Measurements from ENCODE around the gene IL17RB. TPM values are rescaled to one million over a fixed set of nuclear protein-coding genes. Genes with fewer than 3 reads are reported as not detected.

The IL17RB gene
- total and polyA plus RNA-seq, 2 of the 4 experiments (the other 2 are of a cell fraction) = under 0.01 TPM; not detected in 1

- no peaks in the 10 kb centered on the region for H3K36me3 ChIP-seq (ENCODE audit: control insufficient read depth, insufficient read depth, low read length)
- no peak overlapping the region for H2BK15ac ChIP-seq (ENCODE audit: low read depth, low read length)
- ATAC-seq (ENCODE audit: low read depth) (no peak), DNase-seq (no peak)
- in situ Hi-C loops (cut with MboI; ENCODE audit: low sequenced_read_pairs) (no loop called here), dilution Hi-C loops (cut with HindIII; ENCODE audit: low sequenced_read_pairs, unreplicated experiment) (no loop called here), intact Hi-C loops (cut with micrococcal nuclease) (no loop called here)
- H3K9me1 ChIP-seq (ENCODE audit: insufficient read depth, low read length) = no peaks in the 10 kb centered on the region
- H3K27me3 ChIP-seq (ENCODE audit: control insufficient read depth, insufficient read depth, low read length) = peaks cover 11% of the 10 kb centered on the region
- H3K4me1 ChIP-seq (ENCODE audit: control insufficient read depth, insufficient read depth, low read length) = no peaks in the 10 kb centered on the region
- no peak overlapping the region for H3K14ac ChIP-seq (replicated peaks; ENCODE audit: low read depth, low read length)
- H3K4ac ChIP-seq (ENCODE audit: low read depth, low read length) = no peak overlapping the region
- no peak overlapping the region for H3K9ac ChIP-seq (ENCODE audit: low read depth, low read length)
- no peak overlapping the region for H2BK20ac ChIP-seq (ENCODE audit: low read depth, low read length)
- H2AK9ac ChIP-seq (replicated peaks; ENCODE audit: low read depth, low read length, poor library complexity) = no peak overlapping the region
- H3K18ac ChIP-seq (ENCODE audit: low read depth, low read length) = no peak overlapping the region
- H3K23ac ChIP-seq (ENCODE audit: low read depth, low read length) = no peak overlapping the region
- no peak overlapping the region for H3K4me2 ChIP-seq (ENCODE audit: low read depth, low read length)
- H2AK5ac ChIP-seq (ENCODE audit: low read depth, low read length) = no peak overlapping the region
- H4K91ac ChIP-seq (ENCODE audit: insufficient read depth, low read depth, low read length) = no peak overlapping the region
- H3K4me3 ChIP-seq (ENCODE audit: insufficient read depth, low read depth, low read length) = no peak overlapping the region
- H3K56ac ChIP-seq (ENCODE audit: extremely low read depth, insufficient read depth, low read length) = no peak overlapping the region
- no peak overlapping the region for H2BK5ac ChIP-seq (ENCODE audit: low read depth, low read length, poor library complexity, severe bottlenecking)
- no peaks in the 10 kb centered on the region for H4K20me1 ChIP-seq (ENCODE audit: insufficient read depth, low read length)
- ChIA-PET CTCF (no interaction called here), POLR2A (ENCODE audit: unreplicated experiment) (no interaction called here)
- H3K27ac ChIP-seq (ENCODE audit: insufficient read depth, low read length) = no peak overlapping the region
- 40% methylated on average over 1 of the region's 4 CpGs; no CpG with 5 or more reads in 1 of the 2 experiments for WGBS, 2 experiments (ENCODE audit: extremely low coverage in 2 of 2, insufficient read length in 1 of 2)
- H3K79me1 ChIP-seq (ENCODE audit: low read depth in 1 of 2, low read length in 2 of 2) = no peaks in the 10 kb centered on the region
- no peak overlapping the region for H4K8ac ChIP-seq (ENCODE audit: low read depth in 2 of 2, low read length in 2 of 2)
- H2BK120ac ChIP-seq (ENCODE audit: low read depth, low read length) = no peak overlapping the region
- no peak overlapping the region for H4K5ac ChIP-seq (ENCODE audit: low read depth, low read length)
- no TSS peak for BruUV-seq (replicated peaks)
- H2AFZ ChIP-seq (replicated peaks; ENCODE audit: low read length, poor library complexity) = no peak overlapping the region
- TF ChIP-seq ELK1 (IDR thresholded peaks at IDR 0.05; ENCODE audit: borderline replicate concordance, low read depth, low read length) (no peak), SMC3 (IDR thresholded peaks at IDR 0.05; ENCODE audit: low read depth, low read length) (no peak), USF2 (IDR thresholded peaks at IDR 0.05; ENCODE audit: low read depth, low read length) (no peak), MAZ (IDR thresholded peaks at IDR 0.05; ENCODE audit: borderline replicate concordance, low read depth, low read length) (no peak), RAD21 (IDR thresholded peaks at IDR 0.05; ENCODE audit: low read length) (no peak), CHD1 (IDR thresholded peaks at IDR 0.05; ENCODE audit: low read depth, low read length) (no peak), BHLHE40 (IDR thresholded peaks at IDR 0.05; ENCODE audit: low read depth, low read length) (no peak), POLR2A (IDR thresholded peaks at IDR 0.05; ENCODE audit: low read depth, low read length) (no peak), RCOR1 (IDR thresholded peaks at IDR 0.05; ENCODE audit: insufficient replicate concordance, low read length) (no peak), FOS (IDR thresholded peaks at IDR 0.05; ENCODE audit: low read depth, low read length) (no peak), RFX5 (IDR thresholded peaks at IDR 0.05; ENCODE audit: low read depth, low read length) (no peak)
- no peaks in the 10 kb centered on the region for H3K9me3 ChIP-seq (ENCODE audit: control insufficient read depth, insufficient read depth, low read length)
Observed at GRCh38 chr3:53816425-53816824, 29.9 kb upstream of the IL17RB start.

Data from IMR-90 (cell line).